Measurements from ENCODE around the gene ULBP2. TPM values are rescaled to one million over a fixed set of nuclear protein-coding genes. Genes with fewer than 3 reads are reported as not detected.

Gene ULBP2
- total RNA-seq, 2 experiments from 2014 or later, result 1.8 to 1.9 TPM

DNA sequence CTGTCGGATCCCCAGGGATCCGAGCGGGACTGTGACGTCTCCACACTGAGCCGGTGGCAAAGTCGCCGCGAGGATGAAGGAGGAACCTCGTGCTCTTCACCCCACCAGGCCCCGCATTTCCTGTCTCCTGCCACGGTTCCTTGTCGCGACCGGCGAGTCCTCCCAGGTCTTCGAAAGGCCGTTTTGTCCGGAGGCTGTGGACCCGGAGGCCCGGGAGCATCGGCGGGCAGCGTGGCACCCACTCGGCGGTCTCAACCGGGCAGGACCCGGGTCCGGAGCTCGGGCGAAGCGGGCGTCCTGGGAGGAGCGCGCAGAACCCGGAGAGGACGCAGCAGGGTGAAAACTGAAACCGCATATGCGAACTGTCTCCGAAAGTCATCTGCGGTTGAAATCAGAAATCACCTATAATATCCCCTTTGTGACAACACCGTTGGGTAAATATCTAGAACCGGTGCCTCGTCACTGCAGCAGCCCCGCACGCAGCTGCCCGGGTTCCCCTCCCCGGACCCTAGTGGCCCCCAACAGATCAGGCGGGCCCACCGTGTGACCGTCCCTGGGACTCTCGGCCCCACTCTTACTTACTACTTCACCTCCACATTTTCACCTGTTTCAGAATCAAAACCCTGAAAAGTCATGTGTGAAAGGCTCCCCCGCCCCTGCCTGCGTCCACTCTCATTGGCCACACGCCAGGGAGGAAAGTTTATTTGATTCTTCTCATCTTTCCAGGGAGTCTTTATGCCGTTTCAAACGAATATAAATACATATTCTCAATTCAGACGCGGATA is 3.1 kb upstream of the ULBP2 start:
- H3K4me3 Mint-ChIP-seq, result peak overlapping the region; percentile 81
- peak; percentile 15 for ATAC-seq (ENCODE audit: poor library complexity)
- CTCF ChIA-PET, result interaction anchor here (0.8 to 1.0 kb wide), 2 partner anchors 23 to 78 kb away, joined by 3 read pairs; no protein-coding TSS in a partner anchor
- POLR2A ChIA-PET, result no interaction called here
- no peaks in the 10 kb centered on the region for H3K36me3 ChIP-seq (ENCODE audit: insufficient read depth, low read length)
- peaks cover 33% of the 10 kb centered on the region for H3K4me1 Mint-ChIP-seq (ENCODE audit: low read depth)
- H3K36me3 Mint-ChIP-seq (ENCODE audit: low read depth), result no peaks in the 10 kb centered on the region
- intact Hi-C loops (cut with DNase I, micrococcal nuclease), result loop anchor here (2.0 to 10.0 kb wide), 2 partner anchors 22 to 396 kb away; no protein-coding TSS in a partner anchor
- H3K27me3 Mint-ChIP-seq, result peaks cover 90% of the 10 kb centered on the region
- H3K9me3 ChIP-seq (ENCODE audit: control insufficient read depth in 1 of 2, insufficient read depth in 1 of 2, low read length in 2 of 2), result peaks cover 0 to 14% of the 10 kb centered on the region in 2 experiments
- peak overlapping the region; percentile 50 for H3K4me3 ChIP-seq (ENCODE audit: low read length)
- peaks cover 62 to 71% of the 10 kb centered on the region in 2 experiments for H3K27me3 ChIP-seq (ENCODE audit: control insufficient read depth in 1 of 2, insufficient read depth in 2 of 2, low read length in 2 of 2)
- DNase-seq, result peak in 8 of 14 experiments; percentile 13 to 91 (median 48)
- H3K27ac Mint-ChIP-seq, result peak overlapping the region; percentile 87
- H3K4me1 ChIP-seq (ENCODE audit: insufficient read depth, low read length), result peaks cover 45% of the 10 kb centered on the region
- H3K27ac ChIP-seq (ENCODE audit: low read depth in 1 of 2, low read length in 2 of 2), result no peak overlapping the region
- no peaks in the 10 kb centered on the region for H3K9me3 Mint-ChIP-seq
- TF ChIP-seq CTCF (IDR thresholded peaks at IDR 0.05), result no peak

- peaks cover 62 to 66% of the 10 kb centered on the region in 2 experiments for H3K27me3 ChIP-seq (ENCODE audit: control insufficient read depth in 1 of 2, insufficient read depth in 2 of 2, low read length in 2 of 2)
- Mint-ChIP-seq H3K36me3 (ENCODE audit: low read depth) (no peaks in the 10 kb centered on the region), H3K27me3 (peaks cover 85% of the 10 kb centered on the region), H3K4me3 (peak overlapping the region; percentile 81), H3K4me1 (ENCODE audit: low read depth) (peaks cover 33% of the 10 kb centered on the region), H3K9me3 (no peaks in the 10 kb centered on the region), H3K27ac (peak overlapping the region; percentile 87)
- no peaks in the 10 kb centered on the region for H3K36me3 ChIP-seq (ENCODE audit: insufficient read depth, low read length)
- intact Hi-C loops (cut with DNase I, micrococcal nuclease), result loop anchor here (2.0 to 10.0 kb wide), 2 partner anchors 21 to 395 kb away; no protein-coding TSS in a partner anchor
- H3K4me3 ChIP-seq (ENCODE audit: low read length), result no peak overlapping the region
- TF ChIP-seq CTCF (IDR thresholded peaks at IDR 0.05), result no peak
- H3K4me1 ChIP-seq (ENCODE audit: insufficient read depth, low read length), result peaks cover 45% of the 10 kb centered on the region
- peaks cover 0 to 14% of the 10 kb centered on the region in 2 experiments for H3K9me3 ChIP-seq (ENCODE audit: control insufficient read depth in 1 of 2, insufficient read depth in 1 of 2, low read length in 2 of 2)
- H3K27ac ChIP-seq (ENCODE audit: low read depth in 1 of 2, low read length in 2 of 2), result no peak overlapping the region
- ATAC-seq (ENCODE audit: poor library complexity) (no peak), DNase-seq (peak in 2 of 14 experiments; percentile 44 to 51)
- CTCF ChIA-PET, result interaction anchor here (1.0 kb wide), 1 partner anchor 23 kb away, joined by 3 read pairs; no protein-coding TSS in a partner anchor
- POLR2A ChIA-PET, result no interaction called here
These were observed 2.5 kb upstream of the ULBP2 start for GRCh38 chr6:149939356-149939648.

GRCh38 chr6:149939909-149940671 is 1.7 kb upstream of the ULBP2 start:
- H3K27ac ChIP-seq (ENCODE audit: low read depth in 1 of 2, low read length in 2 of 2), result no peak overlapping the region
- Mint-ChIP-seq H3K4me1 (ENCODE audit: low read depth) (peaks cover 33% of the 10 kb centered on the region), H3K36me3 (ENCODE audit: low read depth) (no peaks in the 10 kb centered on the region), H3K27me3 (peaks cover 77% of the 10 kb centered on the region), H3K27ac (peak overlapping the region; percentile 87), H3K9me3 (no peaks in the 10 kb centered on the region), H3K4me3 (peak overlapping the region; percentile 81)
- ChIA-PET CTCF (interaction anchor here (0.6 to 1.3 kb wide), 3 partner anchors 67 to 563 kb away, joined by 3 to 4 read pairs (median 3); no protein-coding TSS in a partner anchor), POLR2A (interaction anchor here (0.6 to 0.9 kb wide), 2 partner anchors 12 to 53 kb away, joined by 3 read pairs; no protein-coding TSS in a partner anchor)
- no peak for TF ChIP-seq CTCF (IDR thresholded peaks at IDR 0.05)
- H3K36me3 ChIP-seq (ENCODE audit: insufficient read depth, low read length), result no peaks in the 10 kb centered on the region
- H3K4me1 ChIP-seq (ENCODE audit: insufficient read depth, low read length), result peaks cover 45% of the 10 kb centered on the region
- intact Hi-C loops (cut with DNase I, micrococcal nuclease), result loop anchor here (2.0 to 10.0 kb wide), 2 partner anchors 21 to 395 kb away; no protein-coding TSS in a partner anchor
- no peak for ATAC-seq (ENCODE audit: poor library complexity)
- H3K9me3 ChIP-seq (ENCODE audit: control insufficient read depth in 1 of 2, insufficient read depth in 1 of 2, low read length in 2 of 2), result peaks cover 0 to 14% of the 10 kb centered on the region in 2 experiments
- DNase-seq, result peak in 1 of 14 experiments; percentile 15
- no peak overlapping the region for H3K4me3 ChIP-seq (ENCODE audit: low read length)
- H3K27me3 ChIP-seq (ENCODE audit: control insufficient read depth in 1 of 2, insufficient read depth in 2 of 2, low read length in 2 of 2), result peaks cover 54 to 58% of the 10 kb centered on the region in 2 experiments

Data from CD4-positive, alpha-beta T cell (primary cell).